Measurements from ENCODE around the gene SYT3.

- TF ChIP-seq EZH2 (IDR thresholded peaks at IDR 0.05; ENCODE audit: low read depth, unreplicated experiment) (no peak), POLR2AphosphoS5 (IDR thresholded peaks at IDR 0.05; ENCODE audit: low read depth) (no peak)
- TF ChIP-seq, protein P1, sequence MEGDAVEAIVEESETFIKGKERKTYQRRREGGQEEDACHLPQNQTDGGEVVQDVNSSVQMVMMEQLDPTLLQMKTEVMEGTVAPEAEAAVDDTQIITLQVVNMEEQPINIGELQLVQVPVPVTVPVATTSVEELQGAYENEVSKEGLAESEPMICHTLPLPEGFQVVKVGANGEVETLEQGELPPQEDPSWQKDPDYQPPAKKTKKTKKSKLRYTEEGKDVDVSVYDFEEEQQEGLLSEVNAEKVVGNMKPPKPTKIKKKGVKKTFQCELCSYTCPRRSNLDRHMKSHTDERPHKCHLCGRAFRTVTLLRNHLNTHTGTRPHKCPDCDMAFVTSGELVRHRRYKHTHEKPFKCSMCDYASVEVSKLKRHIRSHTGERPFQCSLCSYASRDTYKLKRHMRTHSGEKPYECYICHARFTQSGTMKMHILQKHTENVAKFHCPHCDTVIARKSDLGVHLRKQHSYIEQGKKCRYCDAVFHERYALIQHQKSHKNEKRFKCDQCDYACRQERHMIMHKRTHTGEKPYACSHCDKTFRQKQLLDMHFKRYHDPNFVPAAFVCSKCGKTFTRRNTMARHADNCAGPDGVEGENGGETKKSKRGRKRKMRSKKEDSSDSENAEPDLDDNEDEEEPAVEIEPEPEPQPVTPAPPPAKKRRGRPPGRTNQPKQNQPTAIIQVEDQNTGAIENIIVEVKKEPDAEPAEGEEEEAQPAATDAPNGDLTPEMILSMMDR (conservative IDR thresholded peaks at IDR 0.05; ENCODE audit: low read depth in 2 of 2): no peak
- TF ChIP-seq, protein P2, sequence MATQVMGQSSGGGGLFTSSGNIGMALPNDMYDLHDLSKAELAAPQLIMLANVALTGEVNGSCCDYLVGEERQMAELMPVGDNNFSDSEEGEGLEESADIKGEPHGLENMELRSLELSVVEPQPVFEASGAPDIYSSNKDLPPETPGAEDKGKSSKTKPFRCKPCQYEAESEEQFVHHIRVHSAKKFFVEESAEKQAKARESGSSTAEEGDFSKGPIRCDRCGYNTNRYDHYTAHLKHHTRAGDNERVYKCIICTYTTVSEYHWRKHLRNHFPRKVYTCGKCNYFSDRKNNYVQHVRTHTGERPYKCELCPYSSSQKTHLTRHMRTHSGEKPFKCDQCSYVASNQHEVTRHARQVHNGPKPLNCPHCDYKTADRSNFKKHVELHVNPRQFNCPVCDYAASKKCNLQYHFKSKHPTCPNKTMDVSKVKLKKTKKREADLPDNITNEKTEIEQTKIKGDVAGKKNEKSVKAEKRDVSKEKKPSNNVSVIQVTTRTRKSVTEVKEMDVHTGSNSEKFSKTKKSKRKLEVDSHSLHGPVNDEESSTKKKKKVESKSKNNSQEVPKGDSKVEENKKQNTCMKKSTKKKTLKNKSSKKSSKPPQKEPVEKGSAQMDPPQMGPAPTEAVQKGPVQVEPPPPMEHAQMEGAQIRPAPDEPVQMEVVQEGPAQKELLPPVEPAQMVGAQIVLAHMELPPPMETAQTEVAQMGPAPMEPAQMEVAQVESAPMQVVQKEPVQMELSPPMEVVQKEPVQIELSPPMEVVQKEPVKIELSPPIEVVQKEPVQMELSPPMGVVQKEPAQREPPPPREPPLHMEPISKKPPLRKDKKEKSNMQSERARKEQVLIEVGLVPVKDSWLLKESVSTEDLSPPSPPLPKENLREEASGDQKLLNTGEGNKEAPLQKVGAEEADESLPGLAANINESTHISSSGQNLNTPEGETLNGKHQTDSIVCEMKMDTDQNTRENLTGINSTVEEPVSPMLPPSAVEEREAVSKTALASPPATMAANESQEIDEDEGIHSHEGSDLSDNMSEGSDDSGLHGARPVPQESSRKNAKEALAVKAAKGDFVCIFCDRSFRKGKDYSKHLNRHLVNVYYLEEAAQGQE (IDR thresholded peaks at IDR 0.05; ENCODE audit: unreplicated experiment): no peak
- TF ChIP-seq, protein P3, sequence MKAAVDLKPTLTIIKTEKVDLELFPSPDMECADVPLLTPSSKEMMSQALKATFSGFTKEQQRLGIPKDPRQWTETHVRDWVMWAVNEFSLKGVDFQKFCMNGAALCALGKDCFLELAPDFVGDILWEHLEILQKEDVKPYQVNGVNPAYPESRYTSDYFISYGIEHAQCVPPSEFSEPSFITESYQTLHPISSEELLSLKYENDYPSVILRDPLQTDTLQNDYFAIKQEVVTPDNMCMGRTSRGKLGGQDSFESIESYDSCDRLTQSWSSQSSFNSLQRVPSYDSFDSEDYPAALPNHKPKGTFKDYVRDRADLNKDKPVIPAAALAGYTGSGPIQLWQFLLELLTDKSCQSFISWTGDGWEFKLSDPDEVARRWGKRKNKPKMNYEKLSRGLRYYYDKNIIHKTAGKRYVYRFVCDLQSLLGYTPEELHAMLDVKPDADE (IDR thresholded peaks at IDR 0.05): no peak
These were observed 24.5 kb upstream of the SYT3 start for GRCh38 chr19:50664204-50664603.

All from GM23338 (cell line).